GM12873 (cell line): Measurements from ENCODE around the gene SPINT3.

Source experiments
- TF ChIP-seq, protein P1 (sequence below): IDR thresholded peaks from 2 replicates; pipeline ENCODE4 v1.5.1; 2012; ENCODE audit warnings: low read depth, mild to moderate bottlenecking, moderate library complexity, low read length, control low read depth; ENCODE audit not compliant: insufficient read depth; ENCODE audit errors: missing control alignments

Gene SPINT3

GRCh38 chr20:45545754-45546453, 30.5 kb upstream of the SPINT3 start:
- TF ChIP-seq, protein P1, sequence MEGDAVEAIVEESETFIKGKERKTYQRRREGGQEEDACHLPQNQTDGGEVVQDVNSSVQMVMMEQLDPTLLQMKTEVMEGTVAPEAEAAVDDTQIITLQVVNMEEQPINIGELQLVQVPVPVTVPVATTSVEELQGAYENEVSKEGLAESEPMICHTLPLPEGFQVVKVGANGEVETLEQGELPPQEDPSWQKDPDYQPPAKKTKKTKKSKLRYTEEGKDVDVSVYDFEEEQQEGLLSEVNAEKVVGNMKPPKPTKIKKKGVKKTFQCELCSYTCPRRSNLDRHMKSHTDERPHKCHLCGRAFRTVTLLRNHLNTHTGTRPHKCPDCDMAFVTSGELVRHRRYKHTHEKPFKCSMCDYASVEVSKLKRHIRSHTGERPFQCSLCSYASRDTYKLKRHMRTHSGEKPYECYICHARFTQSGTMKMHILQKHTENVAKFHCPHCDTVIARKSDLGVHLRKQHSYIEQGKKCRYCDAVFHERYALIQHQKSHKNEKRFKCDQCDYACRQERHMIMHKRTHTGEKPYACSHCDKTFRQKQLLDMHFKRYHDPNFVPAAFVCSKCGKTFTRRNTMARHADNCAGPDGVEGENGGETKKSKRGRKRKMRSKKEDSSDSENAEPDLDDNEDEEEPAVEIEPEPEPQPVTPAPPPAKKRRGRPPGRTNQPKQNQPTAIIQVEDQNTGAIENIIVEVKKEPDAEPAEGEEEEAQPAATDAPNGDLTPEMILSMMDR: no peak

DNA sequence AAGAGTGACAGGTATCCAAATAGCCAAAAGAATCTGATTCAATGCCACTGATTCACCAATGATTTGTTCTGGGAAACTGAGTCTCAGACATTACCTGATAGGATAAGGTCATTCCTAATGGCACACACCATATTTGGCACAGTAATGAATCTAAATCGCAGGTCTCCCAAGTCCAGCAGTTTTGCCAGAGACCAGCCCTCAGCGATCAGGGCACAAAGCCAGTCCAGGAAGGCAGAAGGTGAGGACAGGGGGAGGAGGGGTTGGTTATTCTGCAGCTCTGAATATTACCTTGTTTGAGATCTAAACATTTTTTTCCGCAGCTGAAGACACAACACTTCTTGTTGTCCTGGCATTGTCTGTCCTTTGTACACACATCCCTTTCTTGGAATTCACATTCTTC, 29.9 kb upstream of the SPINT3 start:
- TF ChIP-seq, protein P1: no peak

DNA sequence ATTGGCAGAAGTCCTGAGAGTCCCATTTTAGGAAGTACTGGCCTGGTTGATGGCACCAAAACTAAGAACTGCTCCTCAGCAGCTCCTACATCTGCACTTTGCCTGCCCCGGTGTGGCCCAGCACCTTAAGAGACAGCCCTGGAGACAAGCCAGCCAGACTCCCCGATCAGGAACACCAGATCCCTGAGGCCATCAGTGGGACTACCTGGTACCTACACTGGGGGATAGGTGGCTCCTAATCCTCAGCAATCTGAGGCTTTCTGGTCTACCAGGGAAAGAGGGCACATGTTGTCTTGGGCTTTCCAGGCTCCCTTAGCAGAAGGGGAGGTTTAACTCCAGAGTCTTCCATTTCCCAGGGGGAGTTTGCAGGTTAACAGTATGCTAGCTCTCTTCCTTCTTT, 24.0 kb upstream of the SPINT3 start, which contains the start of gene WFDC6:
Gene WFDC6, minus strand, starts transcription at position 101 of the 400 bp plus-strand sequence. Its CDS starts 75 bp downstream, at position 26.
- TF ChIP-seq, protein P1: no peak

DNA sequence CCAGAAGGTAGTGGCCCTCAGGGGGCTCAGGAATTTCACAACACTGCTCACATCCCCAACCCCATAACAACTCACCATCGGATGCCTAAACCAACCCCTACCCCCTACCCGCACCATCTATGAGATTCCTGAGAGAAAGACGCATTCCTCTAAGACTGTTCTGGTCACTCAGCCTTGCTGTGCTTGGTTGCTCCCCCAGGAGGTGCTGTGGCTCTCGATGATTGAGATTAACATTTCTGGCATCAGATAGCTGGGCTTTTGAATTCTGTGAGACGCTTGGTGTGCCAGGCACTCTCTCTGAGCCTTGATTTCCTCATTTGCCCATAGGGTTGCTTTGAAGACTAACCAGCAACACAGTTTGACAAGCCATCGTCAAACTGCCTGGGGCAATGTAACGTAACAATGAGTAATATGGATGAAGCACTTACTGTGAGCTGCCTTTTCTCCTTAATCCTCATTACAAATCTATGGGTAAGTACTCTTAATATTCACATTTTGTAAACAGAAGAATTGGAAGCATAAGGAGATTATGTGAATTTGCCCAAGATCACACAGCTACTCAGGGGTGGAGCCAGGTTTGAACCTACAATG, 22.9 kb upstream of the SPINT3 start:
- TF ChIP-seq, protein P1: peak; percentile 36

DNA sequence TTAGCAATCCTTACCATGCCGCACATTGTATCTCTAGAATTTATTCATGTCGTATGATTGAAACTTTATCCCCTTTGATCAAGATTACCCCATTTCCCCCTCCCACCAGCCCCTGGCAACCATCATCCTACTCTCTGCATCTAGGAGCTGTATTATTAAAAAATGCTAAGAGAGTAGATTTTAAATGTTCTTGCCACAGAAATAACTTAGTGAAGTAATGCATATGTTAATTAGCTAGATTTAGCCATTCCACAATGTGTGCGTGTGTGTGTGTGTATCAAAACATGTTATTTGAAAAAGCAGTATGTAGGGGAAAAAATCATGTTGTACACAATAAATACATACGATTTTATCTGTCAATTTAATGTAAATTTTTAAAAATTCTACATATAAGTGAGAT, 11.9 kb upstream of the SPINT3 start:
- TF ChIP-seq, protein P1: no peak

- TF ChIP-seq, protein P1: no peak
These were observed 8.4 kb upstream of the SPINT3 start for GRCh38 chr20:45523821-45524220.

- TF ChIP-seq, protein P1: no peak
These were observed 2.9 kb upstream of the SPINT3 start for GRCh38 chr20:45518282-45518681.
